CD4-positive, alpha-beta T cell (primary cell): ENCODE data around the gene CASZ1. TPM values are rescaled to one million over a fixed set of nuclear protein-coding genes. Genes with fewer than 3 reads are reported as not detected.

Source experiments
- ATAC-seq: fragments of 200-7000 bp; cut with Tn5 transposase; one replicate; pipeline ENCODE4 v1.10.0; 2022; ENCODE audit warnings: mild to moderate bottlenecking; ENCODE audit not compliant: poor library complexity
- CTCF ChIA-PET: fragments of 350-600 bp; sonication (Branson Sonifier 250); formaldehyde crosslinking; loops from one replicate; lab custom pipeline; 2021; ENCODE audit warnings: antibody characterized with exemption, inconsistent platforms; lab: Charles Lee
- POLR2A ChIA-PET: fragments of 350-600 bp; sonication (Branson Sonifier 250); formaldehyde crosslinking; loops from one replicate; lab custom pipeline; 2021; ENCODE audit warnings: antibody characterized with exemption, inconsistent platforms; lab: Charles Lee
- DNase-seq, 14 experiments: peaks; one replicate each; pipeline ENCODE4 v3.0.0-alpha.2; 2013 to 2020; ENCODE audit warnings: mixed read lengths in 2 of 14
- H3K27ac ChIP-seq, 2 donors: one replicate each; pipeline versions ENCODE4 v1.5.1 to v1.7.0; 2013; ENCODE audit warnings: low read length in 2 of 2, low read depth in 1 of 2, mild to moderate bottlenecking in 1 of 2
- H3K27me3 ChIP-seq, 2 experiments: 1 replicate in 1 of 2; 2 replicates in 1 of 2; pipeline versions ENCODE4 v1.6.1 to v1.7.0; 2013; ENCODE audit warnings: low read length in 2 of 2, control low read depth in 1 of 2, mild to moderate bottlenecking in 1 of 2, moderate library complexity in 1 of 2; ENCODE audit not compliant: insufficient read depth in 2 of 2, control insufficient read depth in 1 of 2
- H3K36me3 ChIP-seq: one replicate; pipeline ENCODE4 v1.6.1; 2013; ENCODE audit warnings: low read length, control low read depth; ENCODE audit not compliant: insufficient read depth
- H3K4me1 ChIP-seq: one replicate; pipeline ENCODE4 v1.6.1; 2013; ENCODE audit warnings: low read length, control low read depth; ENCODE audit not compliant: insufficient read depth
- H3K4me3 ChIP-seq: one replicate; pipeline ENCODE4 v1.5.1; 2013; ENCODE audit warnings: mild to moderate bottlenecking, low read length, moderate library complexity
- H3K9me3 ChIP-seq, 2 experiments: 1 replicate in 1 of 2; 2 replicates in 1 of 2; pipeline versions ENCODE4 v1.6.1 to v1.7.0; 2013; ENCODE audit warnings: low read length in 2 of 2, mild to moderate bottlenecking in 2 of 2, control low read depth in 1 of 2, moderate library complexity in 1 of 2; ENCODE audit not compliant: control insufficient read depth in 1 of 2, insufficient read depth in 1 of 2
- H3K27ac Mint-ChIP-seq: one replicate; pipeline ENCODE4 v1.8.0; 2020; ENCODE audit warnings: mixed read lengths
- H3K27me3 Mint-ChIP-seq: one replicate; pipeline ENCODE4 v1.8.0; 2021; ENCODE audit warnings: mixed read lengths
- H3K36me3 Mint-ChIP-seq: one replicate; pipeline ENCODE4 v1.8.0; 2021; ENCODE audit warnings: low read depth, mixed read lengths
- H3K4me1 Mint-ChIP-seq: one replicate; pipeline ENCODE4 v1.8.0; 2021; ENCODE audit warnings: low read depth, mixed read lengths
- H3K4me3 Mint-ChIP-seq: one replicate; pipeline ENCODE4 v1.8.0; 2020; ENCODE audit warnings: mild to moderate bottlenecking, mixed read lengths
- H3K9me3 Mint-ChIP-seq: one replicate; pipeline ENCODE4 v1.8.0; 2020; ENCODE audit warnings: mixed read lengths
- intact Hi-C, 2 experiments: fragments of 100-400 bp; cut with DNase I in 1 of 2; cut with micrococcal nuclease in 1 of 2; formaldehyde crosslinking; loops; one replicate each; pipeline versions ENCODE4 v1.15.1 to v1.9.0; 2023 to 2025; cut with DNase I, micrococcal nuclease
- total RNA-seq, 174 experiments: library from RNA in 2 of 174; stranded (reverse) in 2 of 174; gene quantifications; one replicate each; pipeline ENCODE4 v1.2.3 and lab custom pipeline; 2021 to 2026
- TF ChIP-seq, protein P1 (sequence below): fragments of 200-600 bp; IDR thresholded peaks from one replicate; pipeline ENCODE4 v1.8.0; 2022; ENCODE audit warnings: antibody characterized with exemption, mild to moderate bottlenecking

CASZ1 gene
- total RNA-seq, 2 experiments from 2014 or later: 21.8 to 22.8 TPM

- H3K27me3 ChIP-seq: no peaks in the 10 kb centered on the region
- DNase-seq (no peak), ATAC-seq (no peak)
- H3K9me3 ChIP-seq: no peaks in the 10 kb centered on the region
- H3K36me3 Mint-ChIP-seq: peaks cover 6% of the 10 kb centered on the region
- H3K36me3 ChIP-seq: peaks cover 11% of the 10 kb centered on the region
- no peaks in the 10 kb centered on the region for H3K4me1 ChIP-seq
- ChIA-PET CTCF (no interaction called here), POLR2A (no interaction called here)
- no peak overlapping the region for H3K4me3 Mint-ChIP-seq
- H3K27ac Mint-ChIP-seq: no peak overlapping the region
- no peaks in the 10 kb centered on the region for H3K27me3 Mint-ChIP-seq
- no peak overlapping the region for H3K4me3 ChIP-seq
- H3K4me1 Mint-ChIP-seq: no peaks in the 10 kb centered on the region
- H3K9me3 Mint-ChIP-seq: no peaks in the 10 kb centered on the region
- H3K27ac ChIP-seq: no peak overlapping the region
- TF ChIP-seq, protein P1, sequence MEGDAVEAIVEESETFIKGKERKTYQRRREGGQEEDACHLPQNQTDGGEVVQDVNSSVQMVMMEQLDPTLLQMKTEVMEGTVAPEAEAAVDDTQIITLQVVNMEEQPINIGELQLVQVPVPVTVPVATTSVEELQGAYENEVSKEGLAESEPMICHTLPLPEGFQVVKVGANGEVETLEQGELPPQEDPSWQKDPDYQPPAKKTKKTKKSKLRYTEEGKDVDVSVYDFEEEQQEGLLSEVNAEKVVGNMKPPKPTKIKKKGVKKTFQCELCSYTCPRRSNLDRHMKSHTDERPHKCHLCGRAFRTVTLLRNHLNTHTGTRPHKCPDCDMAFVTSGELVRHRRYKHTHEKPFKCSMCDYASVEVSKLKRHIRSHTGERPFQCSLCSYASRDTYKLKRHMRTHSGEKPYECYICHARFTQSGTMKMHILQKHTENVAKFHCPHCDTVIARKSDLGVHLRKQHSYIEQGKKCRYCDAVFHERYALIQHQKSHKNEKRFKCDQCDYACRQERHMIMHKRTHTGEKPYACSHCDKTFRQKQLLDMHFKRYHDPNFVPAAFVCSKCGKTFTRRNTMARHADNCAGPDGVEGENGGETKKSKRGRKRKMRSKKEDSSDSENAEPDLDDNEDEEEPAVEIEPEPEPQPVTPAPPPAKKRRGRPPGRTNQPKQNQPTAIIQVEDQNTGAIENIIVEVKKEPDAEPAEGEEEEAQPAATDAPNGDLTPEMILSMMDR: no peak
- intact Hi-C loops: no loop called here
Measured at GRCh38 chr1:10662090-10662688, 134.3 kb downstream of the CASZ1 start.

- CTCF ChIA-PET: no interaction called here
- no peak overlapping the region for H3K4me3 ChIP-seq
Measured at GRCh38 chr1:10661453-10661852, 135.0 kb downstream of the CASZ1 start.

DNA sequence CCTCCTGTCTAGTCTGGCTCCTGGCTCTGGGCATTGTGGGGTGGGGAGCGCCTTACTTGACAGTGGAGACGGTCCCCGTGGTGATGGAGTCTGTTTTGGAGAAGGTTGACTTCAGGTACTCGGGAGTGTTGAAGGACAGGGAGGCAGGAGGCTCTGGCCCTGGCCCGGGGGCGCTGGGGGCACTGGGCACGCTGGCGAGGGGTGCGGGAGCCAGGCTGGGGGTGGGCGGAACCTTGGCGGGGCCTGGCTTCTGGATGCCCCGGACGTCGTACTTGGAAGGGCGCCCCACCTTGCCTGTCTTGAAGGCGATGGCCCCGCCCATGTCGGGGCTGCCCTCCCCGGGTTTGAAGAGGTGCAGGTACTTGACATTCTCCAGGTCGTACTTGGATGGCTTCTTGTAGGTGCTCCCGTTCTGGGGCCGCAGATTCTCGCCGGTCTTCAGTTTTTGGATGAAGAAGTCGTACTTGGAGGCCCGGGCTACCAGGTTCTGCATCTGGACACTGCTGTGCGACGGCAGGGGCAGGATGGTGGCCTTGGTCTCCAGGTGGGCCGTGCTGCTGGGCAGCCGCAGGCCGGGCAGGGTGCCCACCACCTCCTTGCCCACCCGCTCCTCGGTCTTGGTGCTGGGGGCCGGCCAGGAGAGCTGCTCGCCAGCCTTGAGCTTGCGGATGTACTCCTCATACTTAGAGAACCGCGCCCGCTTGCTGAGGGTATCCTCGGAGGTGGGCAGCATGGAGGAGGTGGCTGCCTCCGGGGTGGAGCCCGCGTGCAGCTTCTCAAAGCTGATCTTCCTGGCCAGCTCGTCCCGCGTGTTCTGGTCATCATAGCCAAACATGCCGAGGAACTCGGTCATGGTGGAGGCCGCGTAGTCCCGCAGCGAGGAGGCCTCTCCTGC, 136.6 kb downstream of the CASZ1 start:
- no peak overlapping the region for H3K27ac Mint-ChIP-seq
- POLR2A ChIA-PET: no interaction called here

More at GRCh38 chr1:10661453-10661852, 135.0 kb downstream of the CASZ1 start:
- no peaks in the 10 kb centered on the region for H3K27me3 Mint-ChIP-seq
- intact Hi-C loops: no loop called here
- H3K4me1 ChIP-seq: no peaks in the 10 kb centered on the region
- TF ChIP-seq, protein P1: no peak
- H3K4me1 Mint-ChIP-seq: no peaks in the 10 kb centered on the region
- no peak overlapping the region for H3K27ac ChIP-seq
- no peak for ATAC-seq
- POLR2A ChIA-PET: no interaction called here
- H3K9me3 Mint-ChIP-seq: no peaks in the 10 kb centered on the region
- no peak overlapping the region for H3K27ac Mint-ChIP-seq
- H3K9me3 ChIP-seq: no peaks in the 10 kb centered on the region
- no peak for DNase-seq
- H3K36me3 Mint-ChIP-seq: peaks cover 6% of the 10 kb centered on the region
- H3K27me3 ChIP-seq: no peaks in the 10 kb centered on the region
- H3K36me3 ChIP-seq: peaks cover 11% of the 10 kb centered on the region
- H3K4me3 Mint-ChIP-seq: no peak overlapping the region

More for the DNA sequence above, 136.6 kb downstream of the CASZ1 start:
- Mint-ChIP-seq H3K4me1 (no peaks in the 10 kb centered on the region), H3K36me3 (peaks cover 11% of the 10 kb centered on the region), H3K4me3 (no peak overlapping the region), H3K27me3 (no peaks in the 10 kb centered on the region), H3K9me3 (no peaks in the 10 kb centered on the region)
- DNase-seq: no peak
- TF ChIP-seq, protein P1: no peak
- no peaks in the 10 kb centered on the region for H3K9me3 ChIP-seq
- H3K4me1 ChIP-seq: no peaks in the 10 kb centered on the region
- CTCF ChIA-PET: interaction anchor here (0.6 kb wide), 1 partner anchor 1534 kb away, joined by 3 read pairs; no protein-coding TSS in a partner anchor
- no peak for ATAC-seq
- H3K4me3 ChIP-seq: no peak overlapping the region
- no peak overlapping the region for H3K27ac ChIP-seq
- H3K27me3 ChIP-seq: no peaks in the 10 kb centered on the region
- peaks cover 7% of the 10 kb centered on the region for H3K36me3 ChIP-seq
- intact Hi-C loops: no loop called here
